ENCODE results near the gene TCF15.

GRCh38 chr20:598133-598850 lies 11.8 kb downstream of the TCF15 start:
- TF ChIP-seq, protein P1, sequence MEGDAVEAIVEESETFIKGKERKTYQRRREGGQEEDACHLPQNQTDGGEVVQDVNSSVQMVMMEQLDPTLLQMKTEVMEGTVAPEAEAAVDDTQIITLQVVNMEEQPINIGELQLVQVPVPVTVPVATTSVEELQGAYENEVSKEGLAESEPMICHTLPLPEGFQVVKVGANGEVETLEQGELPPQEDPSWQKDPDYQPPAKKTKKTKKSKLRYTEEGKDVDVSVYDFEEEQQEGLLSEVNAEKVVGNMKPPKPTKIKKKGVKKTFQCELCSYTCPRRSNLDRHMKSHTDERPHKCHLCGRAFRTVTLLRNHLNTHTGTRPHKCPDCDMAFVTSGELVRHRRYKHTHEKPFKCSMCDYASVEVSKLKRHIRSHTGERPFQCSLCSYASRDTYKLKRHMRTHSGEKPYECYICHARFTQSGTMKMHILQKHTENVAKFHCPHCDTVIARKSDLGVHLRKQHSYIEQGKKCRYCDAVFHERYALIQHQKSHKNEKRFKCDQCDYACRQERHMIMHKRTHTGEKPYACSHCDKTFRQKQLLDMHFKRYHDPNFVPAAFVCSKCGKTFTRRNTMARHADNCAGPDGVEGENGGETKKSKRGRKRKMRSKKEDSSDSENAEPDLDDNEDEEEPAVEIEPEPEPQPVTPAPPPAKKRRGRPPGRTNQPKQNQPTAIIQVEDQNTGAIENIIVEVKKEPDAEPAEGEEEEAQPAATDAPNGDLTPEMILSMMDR (IDR thresholded peaks at IDR 0.05): no peak
- no peak for TF ChIP-seq POLR2AphosphoS5 (IDR thresholded peaks at IDR 0.05)
